SK-MEL-5 (cell line): ENCODE data around the gene FADD. TPM values are rescaled to one million over a fixed set of nuclear protein-coding genes. Genes with fewer than 3 reads are reported as not detected.
A peak's percentile ranks its signal among the peaks of the same experiment; 100 is the strongest.
"Not testable (repeated sequence)": the region's sequence is repeated elsewhere in the genome, so short reads cannot be mapped to it uniquely, and the experiment has no call there.

Experiments
- DNase-seq: peaks from one replicate; pipeline ENCODE4 v3.0.0-alpha.2; 2016; ENCODE audit warnings: low read depth, low spot score
- in situ Hi-C: cut with HindIII; loops from 2 replicates; pipeline ENCODE4 v1.10.0; 2016; ENCODE audit warnings: low sequenced_read_pairs, high pct_unique_total_duplicates, low pct_unique_long_range_greater_than_20kb
- total RNA-seq: library from RNA; depleted of rRNA; stranded (reverse); fragments of >200 nt; shearing (Covaris generic); gene quantifications from 2 replicates; pipeline ENCODE4 v1.2.3, GENCODE V29; 2014

The FADD gene
- total RNA-seq, 1 experiment from 2014 or later, result 183 TPM

- DNase-seq, result no peak
- in situ Hi-C loops, result no loop called here
Observed at GRCh38 chr11:70212227-70212811, 9.2 kb downstream of the FADD start.

GRCh38 chr11:70217388-70217787 lies 14.3 kb downstream of the FADD start:
- in situ Hi-C loops, DNase-seq: not testable (repeated sequence)

- in situ Hi-C loops, DNase-seq: not testable (repeated sequence)
Observed at GRCh38 chr11:70218076-70218475, 15.0 kb downstream of the FADD start.

- DNase-seq, result no peak
- in situ Hi-C loops, result no loop called here
Observed at GRCh38 chr11:70220136-70220535, 17.0 kb downstream of the FADD start.

GRCh38 chr11:70220920-70221319 lies 17.8 kb downstream of the FADD start:
- in situ Hi-C loops, result no loop called here

GRCh38 chr11:70225681-70226177 lies 22.6 kb downstream of the FADD start:
- DNase-seq, result no peak
- in situ Hi-C loops, result no loop called here

More at GRCh38 chr11:70220920-70221319, 17.8 kb downstream of the FADD start:
- no peak for DNase-seq

- in situ Hi-C loops, result no loop called here
- no peak for DNase-seq
Observed at GRCh38 chr11:70226183-70226582, 23.1 kb downstream of the FADD start.

- DNase-seq, result peak; percentile 86
- in situ Hi-C loops, result no loop called here
Observed at GRCh38 chr11:70226967-70227366, 23.9 kb downstream of the FADD start.

- in situ Hi-C loops, result no loop called here
- no peak for DNase-seq
Observed at GRCh38 chr11:70229737-70230136, 26.6 kb downstream of the FADD start.

GRCh38 chr11:70230151-70230839 lies 27.2 kb downstream of the FADD start:
- in situ Hi-C loops, result no loop called here
- no peak for DNase-seq

- in situ Hi-C loops, result no loop called here
- DNase-seq, result no peak
Observed at GRCh38 chr11:70230840-70231710, 28.0 kb downstream of the FADD start.

GRCh38 chr11:70233034-70233433 lies 29.9 kb downstream of the FADD start:
- no peak for DNase-seq
- in situ Hi-C loops, result no loop called here

GRCh38 chr11:70233511-70233934 lies 30.4 kb downstream of the FADD start:
- in situ Hi-C loops, result no loop called here
- DNase-seq, result peak; percentile 88

- DNase-seq, result no peak
- in situ Hi-C loops, result no loop called here
Observed at GRCh38 chr11:70233962-70234361, 30.9 kb downstream of the FADD start.

GRCh38 chr11:70240337-70240736 lies 37.2 kb downstream of the FADD start:
- in situ Hi-C loops, result no loop called here

GRCh38 chr11:70241709-70242108 lies 38.6 kb downstream of the FADD start:
- no peak for DNase-seq
- in situ Hi-C loops, result no loop called here

More at GRCh38 chr11:70240337-70240736, 37.2 kb downstream of the FADD start:
- no peak for DNase-seq

GRCh38 chr11:70242885-70243284 lies 39.8 kb downstream of the FADD start:
- no peak for DNase-seq
- in situ Hi-C loops, result no loop called here
